MM.1S (cell line): ENCODE results near the gene YIPF3.

Experiments
- DNase-seq: peaks from one replicate; pipeline ENCODE4 v3.0.0-alpha.2; 2015
- H2AFZ ChIP-seq: fragments of 300-600 bp; sonication (generic); 2 replicates; pipeline ENCODE4 v1.6.0; 2016; ENCODE audit warnings: antibody characterized with exemption, low read length
- H3F3A ChIP-seq: fragments of 300-600 bp; sonication (generic); 2 replicates; pipeline ENCODE4 v1.6.1; 2016; ENCODE audit warnings: mild to moderate bottlenecking, antibody characterized with exemption, low read length, moderate library complexity, mixed read lengths; ENCODE audit not compliant: insufficient read depth
- H3K27ac ChIP-seq: fragments of 300-600 bp; sonication (generic); 2 replicates; pipeline ENCODE4 v1.5.1; 2016; ENCODE audit warnings: mild to moderate bottlenecking, low read length
- H3K27me3 ChIP-seq: fragments of 300-600 bp; sonication (generic); replicated peaks from 2 replicates; pipeline ENCODE4 v1.6.0; 2016; ENCODE audit warnings: low read length; ENCODE audit not compliant: insufficient read depth
- H3K36me3 ChIP-seq: fragments of 300-600 bp; sonication (generic); replicated peaks from 2 replicates; pipeline ENCODE4 v1.6.1; 2016; ENCODE audit warnings: mild to moderate bottlenecking, low read length, mixed read lengths; ENCODE audit not compliant: insufficient read depth
- H3K4me1 ChIP-seq: fragments of 300-600 bp; sonication (generic); 2 replicates; pipeline ENCODE4 v1.6.1; 2016; ENCODE audit warnings: low read length, mixed read lengths
- H3K4me2 ChIP-seq: fragments of 300-600 bp; sonication (generic); 2 replicates; pipeline ENCODE4 v1.6.0; 2016; ENCODE audit warnings: low read depth, low read length
- H3K4me3 ChIP-seq: fragments of 300-600 bp; sonication (generic); 2 replicates; pipeline ENCODE4 v1.5.1; 2016; ENCODE audit warnings: low read length, mixed read lengths
- H3K79me2 ChIP-seq: fragments of 300-600 bp; sonication (generic); 2 replicates; pipeline ENCODE4 v1.6.1; 2016; ENCODE audit warnings: mixed run types, low read length, mixed read lengths
- H3K9ac ChIP-seq: fragments of 300-600 bp; sonication (generic); 2 replicates; pipeline ENCODE4 v1.6.1; 2016; ENCODE audit warnings: low read length, mixed read lengths
- H3K9me2 ChIP-seq: fragments of 300-600 bp; sonication (generic); replicated peaks from 2 replicates; pipeline ENCODE4 v1.6.1; 2016; ENCODE audit warnings: mild to moderate bottlenecking, low read length, mixed read lengths; ENCODE audit not compliant: insufficient read depth
- H3K9me3 ChIP-seq: fragments of 300-600 bp; sonication (generic); replicated peaks from 2 replicates; pipeline ENCODE4 v1.6.1; 2016; ENCODE audit warnings: mild to moderate bottlenecking, low read length, mixed read lengths; ENCODE audit not compliant: insufficient read depth
- H4K20me1 ChIP-seq: fragments of 300-600 bp; sonication (generic); 2 replicates; pipeline ENCODE4 v1.6.1; 2016; ENCODE audit warnings: mild to moderate bottlenecking, low read length, moderate library complexity, mixed read lengths; ENCODE audit not compliant: insufficient read depth
- EZH2 ChIP-seq: fragments of 300-600 bp; sonication (generic); optimal IDR thresholded peaks from 2 replicates; pipeline ENCODE3; 2017; ENCODE audit warnings: low read depth, mild to moderate bottlenecking, antibody characterized with exemption, low read length, mixed read lengths
- EZH2phosphoT487 ChIP-seq: fragments of 300-600 bp; sonication (generic); IDR thresholded peaks from 2 replicates; pipeline ENCODE4 v1.6.1; 2018; ENCODE audit warnings: antibody characterized with exemption, low read length
- TF ChIP-seq, protein P1 (sequence below): fragments of 300-600 bp; sonication (generic); IDR thresholded peaks from 2 replicates; pipeline ENCODE4 v1.5.1; 2016; ENCODE audit warnings: antibody characterized with exemption, low read length, mixed read lengths

YIPF3 gene

DNA sequence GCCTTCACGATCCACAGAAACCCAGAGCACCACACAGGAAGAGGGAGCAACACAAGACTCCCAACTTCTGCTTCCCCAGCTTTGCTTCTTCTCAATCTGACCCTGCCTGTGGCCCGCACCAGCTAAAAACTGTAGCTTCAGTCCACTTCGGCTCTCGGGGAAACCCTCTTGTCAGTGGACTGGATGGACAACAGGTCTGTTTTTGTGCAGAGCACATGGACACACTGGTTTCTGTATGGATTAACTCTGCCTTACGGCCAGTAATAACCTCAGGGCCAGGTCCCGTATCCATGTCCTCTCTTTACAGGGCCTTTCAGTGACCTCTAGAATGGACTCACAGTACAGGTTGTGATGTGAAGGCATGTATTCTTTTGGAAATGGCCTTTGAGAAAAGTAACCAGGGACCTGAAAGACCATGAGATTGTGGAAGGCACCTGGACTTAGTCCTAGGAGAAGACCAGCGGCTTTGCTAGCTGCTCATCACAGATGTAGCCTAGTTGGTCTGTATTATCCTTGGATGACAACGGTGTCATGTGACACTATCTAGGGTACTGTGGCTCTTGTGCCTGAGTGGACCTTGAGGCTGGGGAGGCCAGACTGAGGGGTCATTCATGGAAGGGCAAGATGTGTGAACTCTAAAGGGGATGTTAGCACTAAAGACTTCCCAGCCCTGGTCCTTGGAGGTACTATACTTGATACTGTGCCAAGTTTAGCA, 6.0 kb upstream of the YIPF3 start:
- DNase-seq: no peak
- Histone ChIP-seq H3F3A (0 out of 2 replicates have a peak, but pooled peaks cover 4% of the 10 kb centered on the region), H4K20me1 (no peaks in the 10 kb centered on the region), H3K36me3 (peaks cover 18% of the 10 kb centered on the region), H2AFZ (no peak overlapping the region), H3K4me2 (no peak overlapping the region), H3K27me3 (no peaks in the 10 kb centered on the region), H3K9me2 (no peaks in the 10 kb centered on the region), H3K79me2 (peaks cover 28% of the 10 kb centered on the region), H3K9me3 (no peaks in the 10 kb centered on the region), H3K9ac (no peak overlapping the region), H3K4me1 (0 out of 2 replicates have a peak, but pooled peaks cover 3% of the 10 kb centered on the region), H3K27ac (no peak overlapping the region), H3K4me3 (no peak overlapping the region)
- TF ChIP-seq EZH2: no peak
- TF ChIP-seq, protein P1, sequence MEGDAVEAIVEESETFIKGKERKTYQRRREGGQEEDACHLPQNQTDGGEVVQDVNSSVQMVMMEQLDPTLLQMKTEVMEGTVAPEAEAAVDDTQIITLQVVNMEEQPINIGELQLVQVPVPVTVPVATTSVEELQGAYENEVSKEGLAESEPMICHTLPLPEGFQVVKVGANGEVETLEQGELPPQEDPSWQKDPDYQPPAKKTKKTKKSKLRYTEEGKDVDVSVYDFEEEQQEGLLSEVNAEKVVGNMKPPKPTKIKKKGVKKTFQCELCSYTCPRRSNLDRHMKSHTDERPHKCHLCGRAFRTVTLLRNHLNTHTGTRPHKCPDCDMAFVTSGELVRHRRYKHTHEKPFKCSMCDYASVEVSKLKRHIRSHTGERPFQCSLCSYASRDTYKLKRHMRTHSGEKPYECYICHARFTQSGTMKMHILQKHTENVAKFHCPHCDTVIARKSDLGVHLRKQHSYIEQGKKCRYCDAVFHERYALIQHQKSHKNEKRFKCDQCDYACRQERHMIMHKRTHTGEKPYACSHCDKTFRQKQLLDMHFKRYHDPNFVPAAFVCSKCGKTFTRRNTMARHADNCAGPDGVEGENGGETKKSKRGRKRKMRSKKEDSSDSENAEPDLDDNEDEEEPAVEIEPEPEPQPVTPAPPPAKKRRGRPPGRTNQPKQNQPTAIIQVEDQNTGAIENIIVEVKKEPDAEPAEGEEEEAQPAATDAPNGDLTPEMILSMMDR: no peak
- no peak for TF ChIP-seq EZH2phosphoT487

GRCh38 chr6:43521836-43522235, 5.1 kb upstream of the YIPF3 start:
- TF ChIP-seq, protein P1: no peak
- TF ChIP-seq EZH2: no peak
- TF ChIP-seq EZH2phosphoT487: no peak
- H3K79me2 ChIP-seq: peaks cover 36% of the 10 kb centered on the region
- 0 out of 2 replicates have a peak, but pooled peaks cover 4% of the 10 kb centered on the region for H3F3A ChIP-seq
- no peaks in the 10 kb centered on the region for H3K9me2 ChIP-seq
- H3K4me3 ChIP-seq: no peak overlapping the region
- H3K36me3 ChIP-seq: peaks cover 18% of the 10 kb centered on the region
- no peak overlapping the region for H3K27ac ChIP-seq
- no peak overlapping the region for H3K4me2 ChIP-seq
- no peak overlapping the region for H3K9ac ChIP-seq
- H3K9me3 ChIP-seq: no peaks in the 10 kb centered on the region
- H3K4me1 ChIP-seq: 0 out of 2 replicates have a peak, but pooled peaks cover 3% of the 10 kb centered on the region
- DNase-seq: no peak
- no peaks in the 10 kb centered on the region for H4K20me1 ChIP-seq
- no peak overlapping the region for H2AFZ ChIP-seq
- no peaks in the 10 kb centered on the region for H3K27me3 ChIP-seq

- Histone ChIP-seq H3F3A (0 out of 2 replicates have a peak, but pooled peaks cover 4% of the 10 kb centered on the region), H4K20me1 (no peaks in the 10 kb centered on the region), H2AFZ (no peak overlapping the region), H3K4me1 (peaks cover 12% of the 10 kb centered on the region; the same call in 1 of the 2 replicates), H3K27me3 (no peaks in the 10 kb centered on the region), H3K9ac (no peak overlapping the region), H3K36me3 (peaks cover 13% of the 10 kb centered on the region), H3K4me2 (no peak overlapping the region), H3K27ac (no peak overlapping the region), H3K9me2 (no peaks in the 10 kb centered on the region), H3K9me3 (no peaks in the 10 kb centered on the region), H3K79me2 (peaks cover 53% of the 10 kb centered on the region), H3K4me3 (no peak overlapping the region)
- no peak for TF ChIP-seq EZH2
- no peak for TF ChIP-seq EZH2phosphoT487
- TF ChIP-seq, protein P1: no peak
- DNase-seq: no peak
Measured at GRCh38 chr6:43520097-43520496, 3.4 kb upstream of the YIPF3 start.
